PC-3 (cell line): Measurements from ENCODE around the gene TBC1D24. TPM values are rescaled to one million over a fixed set of nuclear protein-coding genes. Genes with fewer than 3 reads are reported as not detected.

ENCODE experiments used
- ATAC-seq: fragments of 200-7000 bp; cut with Tn5 transposase; 2 replicates; pipeline ENCODE4 v1.9.1; 2020; ENCODE audit warnings: mild to moderate bottlenecking, moderate library complexity
- BruUV-seq: library from RNA; stranded (reverse); fragments of 400-500 nt; replicated peaks from 2 replicates; lab custom pipeline; 2021; lab: Mats Ljungman, UMichigan
- CTCF ChIA-PET: fragments of 300-600 bp; sonication (Branson Sonifier 250); formaldehyde crosslinking; loops from one replicate; lab custom pipeline; 2022; ENCODE audit warnings: antibody characterized with exemption; lab: Charles Lee
- POLR2A ChIA-PET: fragments of 300-600 bp; sonication (Branson Sonifier 250); formaldehyde crosslinking; loops from one replicate; lab custom pipeline; 2022; ENCODE audit warnings: antibody characterized with exemption; ENCODE audit not compliant: unreplicated experiment; lab: Charles Lee
- DNase-seq: peaks from one replicate; pipeline ENCODE4 v3.0.0-alpha.2; 2015
- H2AFZ ChIP-seq: fragments of 300-600 bp; sonication (generic); 2 replicates; pipeline ENCODE4 v1.6.0; 2016; ENCODE audit warnings: antibody characterized with exemption, low read length
- H3F3A ChIP-seq: fragments of 300-600 bp; sonication (generic); one replicate; pipeline ENCODE4 v1.6.0; 2017; ENCODE audit warnings: antibody characterized with exemption, low read length, control low read depth, mild to moderate bottlenecking; ENCODE audit not compliant: unreplicated experiment
- H3K27ac ChIP-seq: fragments of 300-600 bp; sonication (generic); 2 replicates; pipeline ENCODE4 v1.5.1; 2016; ENCODE audit warnings: mild to moderate bottlenecking, low read length
- H3K27me3 ChIP-seq: fragments of 300-600 bp; sonication (generic); 2 replicates; pipeline ENCODE4 v1.6.1; 2016; ENCODE audit warnings: low read length, mixed read lengths
- H3K36me3 ChIP-seq: fragments of 300-600 bp; sonication (generic); 2 replicates; pipeline ENCODE4 v1.6.1; 2016; ENCODE audit warnings: low read depth, mixed run types, low read length, mixed read lengths
- H3K4me1 ChIP-seq: fragments of 300-600 bp; sonication (generic); 2 replicates; pipeline ENCODE4 v1.5.1; 2016; ENCODE audit warnings: low read length; ENCODE audit not compliant: insufficient read depth
- H3K4me2 ChIP-seq: fragments of 300-600 bp; sonication (generic); 2 replicates; pipeline ENCODE4 v1.6.0; 2016; ENCODE audit warnings: low read length
- H3K4me3 ChIP-seq: fragments of 300-600 bp; sonication (generic); 2 replicates; pipeline ENCODE4 v1.5.1; 2016; ENCODE audit warnings: mild to moderate bottlenecking, low read length, mixed read lengths
- H3K79me2 ChIP-seq: fragments of 300-600 bp; sonication (generic); 2 replicates; pipeline ENCODE4 v1.6.1; 2017; ENCODE audit warnings: low read length, mixed read lengths
- H3K9ac ChIP-seq: fragments of 300-600 bp; sonication (generic); 2 replicates; pipeline ENCODE4 v1.6.0; 2016; ENCODE audit warnings: mild to moderate bottlenecking, low read length
- H3K9me2 ChIP-seq: fragments of 300-600 bp; sonication (generic); replicated peaks from 2 replicates; pipeline ENCODE4 v1.6.1; 2016; ENCODE audit warnings: mixed run types, low read length, mixed read lengths
- H3K9me3 ChIP-seq: fragments of 300-600 bp; sonication (generic); 2 replicates; pipeline ENCODE4 v1.6.1; 2016; ENCODE audit warnings: low read length, mixed read lengths
- H4K20me1 ChIP-seq: fragments of 300-600 bp; sonication (generic); 2 replicates; pipeline ENCODE4 v1.6.1; 2016; ENCODE audit warnings: low read length, mixed read lengths
- EZH2 ChIP-seq: fragments of 300-600 bp; sonication (generic); IDR thresholded peaks from one replicate; pipeline ENCODE4 v1.6.1; 2017; ENCODE audit warnings: antibody characterized with exemption, mild to moderate bottlenecking, low read length; ENCODE audit not compliant: unreplicated experiment
- EZH2phosphoT487 ChIP-seq: fragments of 300-600 bp; sonication (generic); IDR thresholded peaks from 2 replicates; pipeline ENCODE4 v1.6.1; 2018; ENCODE audit warnings: mild to moderate bottlenecking, antibody characterized with exemption, low read length, borderline replicate concordance
- intact Hi-C: fragments of 100-400 bp; cut with micrococcal nuclease; formaldehyde crosslinking; loops from 2 replicates; pipeline ENCODE4 v1.9.0; 2023
- total RNA-seq: library from RNA; depleted of rRNA; stranded (reverse); fragments of >200 nt; gene quantifications from 2 replicates; pipeline ENCODE4 v1.2.3, GENCODE V29; 2014
- TF ChIP-seq, protein P1 (sequence below): fragments of 300-600 bp; sonication (generic); conservative IDR thresholded peaks from 2 replicates; pipeline ENCODE4 v1.5.1; 2017; ENCODE audit warnings: antibody characterized with exemption, low read depth, mild to moderate bottlenecking, low read length

The TBC1D24 gene
- total RNA-seq, 1 experiment from 2014 or later = 15.2 TPM

DNA sequence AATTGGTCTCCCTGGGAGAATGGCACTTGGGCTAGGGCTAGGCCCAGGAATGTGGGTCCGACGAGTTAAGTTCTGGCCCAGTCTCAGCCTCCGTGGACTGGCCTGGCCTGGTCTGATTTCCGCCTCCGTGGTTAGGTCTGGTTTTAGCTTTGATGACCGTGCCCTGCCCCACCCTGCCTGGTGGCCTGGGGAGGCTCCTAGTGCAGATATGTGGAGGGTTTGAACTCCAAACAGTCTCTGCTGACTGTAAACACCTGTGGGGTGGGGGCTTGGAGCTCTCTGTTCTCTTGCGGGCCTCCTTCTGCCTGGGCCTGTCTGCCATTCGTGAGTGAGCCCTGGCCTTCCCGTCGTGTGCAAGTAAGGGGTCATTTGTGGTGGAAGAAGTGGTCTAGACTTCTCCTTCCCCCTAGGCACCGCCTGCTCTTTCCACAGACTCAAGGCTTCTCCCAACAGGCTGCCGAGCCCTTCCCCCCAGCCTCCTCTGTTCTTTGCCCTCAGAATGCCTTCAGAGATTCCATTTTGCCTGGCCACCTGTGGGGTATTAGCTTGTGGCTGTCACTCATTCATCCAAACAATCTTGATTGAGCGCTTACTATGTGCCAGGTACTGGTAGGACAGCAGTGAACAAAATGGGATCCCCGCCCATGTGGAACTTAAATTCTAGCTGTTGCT, 40.4 kb downstream of the TBC1D24 start:
- H3K36me3 ChIP-seq = no peaks in the 10 kb centered on the region
- DNase-seq (no peak), ATAC-seq (no peak)
- ChIA-PET CTCF (no interaction called here), POLR2A (no interaction called here)
- TF ChIP-seq EZH2 (no peak), EZH2phosphoT487 (no peak)
- TF ChIP-seq, protein P1, sequence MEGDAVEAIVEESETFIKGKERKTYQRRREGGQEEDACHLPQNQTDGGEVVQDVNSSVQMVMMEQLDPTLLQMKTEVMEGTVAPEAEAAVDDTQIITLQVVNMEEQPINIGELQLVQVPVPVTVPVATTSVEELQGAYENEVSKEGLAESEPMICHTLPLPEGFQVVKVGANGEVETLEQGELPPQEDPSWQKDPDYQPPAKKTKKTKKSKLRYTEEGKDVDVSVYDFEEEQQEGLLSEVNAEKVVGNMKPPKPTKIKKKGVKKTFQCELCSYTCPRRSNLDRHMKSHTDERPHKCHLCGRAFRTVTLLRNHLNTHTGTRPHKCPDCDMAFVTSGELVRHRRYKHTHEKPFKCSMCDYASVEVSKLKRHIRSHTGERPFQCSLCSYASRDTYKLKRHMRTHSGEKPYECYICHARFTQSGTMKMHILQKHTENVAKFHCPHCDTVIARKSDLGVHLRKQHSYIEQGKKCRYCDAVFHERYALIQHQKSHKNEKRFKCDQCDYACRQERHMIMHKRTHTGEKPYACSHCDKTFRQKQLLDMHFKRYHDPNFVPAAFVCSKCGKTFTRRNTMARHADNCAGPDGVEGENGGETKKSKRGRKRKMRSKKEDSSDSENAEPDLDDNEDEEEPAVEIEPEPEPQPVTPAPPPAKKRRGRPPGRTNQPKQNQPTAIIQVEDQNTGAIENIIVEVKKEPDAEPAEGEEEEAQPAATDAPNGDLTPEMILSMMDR = no peak
- no peaks in the 10 kb centered on the region for H3F3A ChIP-seq
- TSS peak; percentile 42 for BruUV-seq
- peaks cover 40% of the 10 kb centered on the region for H4K20me1 ChIP-seq
- no peaks in the 10 kb centered on the region for H3K9me2 ChIP-seq
- H3K79me2 ChIP-seq = peaks cover 57% of the 10 kb centered on the region
- H2AFZ ChIP-seq = no peak overlapping the region
- H3K4me1 ChIP-seq = peaks cover 30% of the 10 kb centered on the region
- H3K4me3 ChIP-seq = peak overlapping the region; percentile 81
- intact Hi-C loops = no loop called here
- no peak overlapping the region for H3K27ac ChIP-seq
- H3K4me2 ChIP-seq = peak overlapping the region; percentile 99
- H3K9ac ChIP-seq = peak overlapping the region; percentile 90
- no peaks in the 10 kb centered on the region for H3K9me3 ChIP-seq
- no peaks in the 10 kb centered on the region for H3K27me3 ChIP-seq

DNA sequence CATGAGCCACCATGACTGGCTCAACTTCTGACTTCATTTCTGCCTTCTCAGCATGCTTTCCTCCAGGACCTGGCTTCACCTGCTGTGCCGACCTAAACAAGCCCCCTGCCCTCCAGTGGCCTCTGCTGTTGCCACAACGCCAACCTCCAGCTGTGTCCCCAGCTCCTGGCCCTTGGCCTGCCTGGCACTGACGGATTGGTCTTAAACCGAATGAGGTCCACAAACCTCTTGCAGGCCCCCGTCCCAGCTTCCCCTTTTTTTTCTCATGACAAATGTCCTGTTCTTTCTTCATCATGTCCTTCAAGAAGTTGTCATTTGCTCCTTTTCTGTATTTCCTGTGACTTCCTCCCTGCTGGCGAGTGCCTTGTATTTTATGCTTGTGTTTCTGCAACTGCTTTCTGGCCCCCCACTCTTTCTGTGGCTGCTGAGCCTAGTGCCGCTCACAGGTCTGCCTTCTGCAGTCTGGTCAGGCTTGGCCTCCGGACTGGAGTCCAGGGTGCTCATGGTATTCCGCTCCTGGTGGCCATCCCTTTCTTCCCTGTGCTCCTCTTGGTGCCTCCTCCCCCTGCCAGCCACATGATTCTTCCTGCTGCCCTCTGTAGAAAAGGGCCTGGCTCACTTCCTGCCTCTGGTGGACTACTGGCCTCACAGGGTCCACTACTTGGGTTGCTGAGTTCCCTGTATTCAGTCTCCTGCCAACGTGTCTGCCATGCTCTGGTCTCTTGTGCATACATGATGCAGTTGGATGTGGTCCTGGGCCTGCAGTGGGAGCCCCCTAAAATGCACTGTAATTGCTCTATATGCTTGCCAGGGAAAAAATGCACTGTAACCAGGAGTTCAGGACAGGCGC, 41.7 kb downstream of the TBC1D24 start:
- Histone ChIP-seq H3K27me3 (no peaks in the 10 kb centered on the region), H3K9ac (no peak overlapping the region), H3K36me3 (no peaks in the 10 kb centered on the region), H2AFZ (no peak overlapping the region), H3F3A (no peaks in the 10 kb centered on the region), H3K4me1 (peaks cover 34% of the 10 kb centered on the region), H3K4me2 (peak overlapping the region; percentile 99; the same call in 1 of the 2 replicates), H3K79me2 (peaks cover 68% of the 10 kb centered on the region), H4K20me1 (peaks cover 40% of the 10 kb centered on the region), H3K9me2 (no peaks in the 10 kb centered on the region), H3K4me3 (no peak overlapping the region), H3K9me3 (no peaks in the 10 kb centered on the region), H3K27ac (no peak overlapping the region)
- no peak for ATAC-seq
- BruUV-seq = no TSS peak
- intact Hi-C loops = no loop called here
- CTCF ChIA-PET = no interaction called here
- POLR2A ChIA-PET = no interaction called here
- TF ChIP-seq EZH2phosphoT487 (no peak), EZH2 (no peak)
- TF ChIP-seq, protein P1 = no peak
- DNase-seq = no peak
